SK-N-SH treated with all-trans-retinoic acid at 6 μM for 48 hours (cell line): ENCODE data around the gene AXIN1.

Source experiments
- ATAC-seq: fragments of 200-7000 bp; cut with Tn5 transposase; 3 replicates; pipeline ENCODE4 v1.9.1; 2020; ENCODE audit warnings: mild to moderate bottlenecking, moderate library complexity
- ARNTL ChIP-seq: fragments of 450-650 bp; formaldehyde crosslinking; IDR thresholded peaks from 2 replicates; pipeline ENCODE4 v1.5.0; 2020; ENCODE audit warnings: low read depth, mild to moderate bottlenecking, moderate library complexity, borderline replicate concordance
- BACH2 ChIP-seq: fragments of 250-450 bp; sonication (Bioruptor Pico); IDR thresholded peaks from 2 replicates; pipeline ENCODE4 v1.9.0; 2021; ENCODE audit warnings: mild to moderate bottlenecking, borderline replicate concordance
- CSDC2 ChIP-seq: fragments of 250-450 bp; sonication (Bioruptor Pico); IDR thresholded peaks from 2 replicates; pipeline ENCODE4 v1.5.0; 2020; ENCODE audit warnings: mild to moderate bottlenecking, moderate library complexity
- ESRRG ChIP-seq: fragments of 250-450 bp; sonication (Bioruptor Pico); IDR thresholded peaks from 2 replicates; pipeline ENCODE4 v1.6.1; 2021; ENCODE audit warnings: mild to moderate bottlenecking
- GLIS3 ChIP-seq: fragments of 250-450 bp; sonication (Bioruptor Pico); IDR thresholded peaks from 2 replicates; pipeline ENCODE4 v1.5.0; 2020; ENCODE audit warnings: mild to moderate bottlenecking, moderate library complexity
- ISL1 ChIP-seq: fragments of 250-450 bp; sonication (Bioruptor Pico); IDR thresholded peaks from 2 replicates; pipeline ENCODE4 v2.1.2; 2022; ENCODE audit warnings: mild to moderate bottlenecking, moderate library complexity
- PPARA ChIP-seq: fragments of 250-450 bp; sonication (Bioruptor Pico); IDR thresholded peaks from 2 replicates; pipeline ENCODE4 v1.5.0; 2020; ENCODE audit warnings: mild to moderate bottlenecking, borderline replicate concordance
- RARB ChIP-seq: fragments of 250-450 bp; sonication (Bioruptor Pico); IDR thresholded peaks from 2 replicates; pipeline ENCODE4 v1.8.0; 2021; ENCODE audit warnings: mild to moderate bottlenecking, moderate library complexity
- SNAI2 ChIP-seq: fragments of 250-450 bp; sonication (Bioruptor Pico); IDR thresholded peaks from 2 replicates; pipeline ENCODE4 v1.5.0; 2020; ENCODE audit warnings: mild to moderate bottlenecking, moderate library complexity
- TCF4 ChIP-seq: fragments of 250-450 bp; sonication (Bioruptor Pico); IDR thresholded peaks from 2 replicates; pipeline ENCODE4 v1.8.0; 2021; ENCODE audit warnings: mild to moderate bottlenecking, moderate library complexity, borderline replicate concordance
- TOX ChIP-seq: fragments of 250-450 bp; sonication (Bioruptor Pico); IDR thresholded peaks from 2 replicates; pipeline ENCODE4 v1.8.0; 2021; ENCODE audit warnings: mild to moderate bottlenecking, moderate library complexity, borderline replicate concordance
- ZC3H10 ChIP-seq: fragments of 250-450 bp; sonication (Bioruptor Pico); IDR thresholded peaks from 2 replicates; pipeline ENCODE4 v1.5.1; 2021; ENCODE audit warnings: mild to moderate bottlenecking, moderate library complexity
- ZFP30 ChIP-seq: fragments of 450-650 bp; formaldehyde crosslinking; IDR thresholded peaks from 2 replicates; pipeline ENCODE4 v1.5.0; 2022; ENCODE audit warnings: mild to moderate bottlenecking, moderate library complexity
- ZNF565 ChIP-seq: fragments of 450-650 bp; formaldehyde crosslinking; conservative IDR thresholded peaks from 2 replicates; pipeline ENCODE4 v1.5.0; 2020; ENCODE audit warnings: low read depth, mild to moderate bottlenecking, moderate library complexity
- ZNF70 ChIP-seq: fragments of 450-650 bp; formaldehyde crosslinking; IDR thresholded peaks from 2 replicates; pipeline ENCODE4 v1.5.0; 2020; ENCODE audit warnings: mild to moderate bottlenecking, moderate library complexity
- ZNF8 ChIP-seq: fragments of 450-650 bp; formaldehyde crosslinking; IDR thresholded peaks from 2 replicates; pipeline ENCODE4 v1.5.0; 2020; ENCODE audit warnings: mild to moderate bottlenecking, moderate library complexity
- TF ChIP-seq, protein P1 (sequence below): fragments of 250-450 bp; sonication (Bioruptor Pico); IDR thresholded peaks from 2 replicates; pipeline ENCODE4 v1.5.0; 2020; ENCODE audit warnings: mild to moderate bottlenecking, moderate library complexity
- TF ChIP-seq, protein P2 (sequence below): fragments of 250-450 bp; sonication (Bioruptor Pico); IDR thresholded peaks from 2 replicates; pipeline ENCODE4 v1.5.1; 2020; ENCODE audit warnings: low read depth, mild to moderate bottlenecking, moderate library complexity
- TF ChIP-seq, protein P3 (sequence below): fragments of 250-450 bp; sonication (Bioruptor Pico); IDR thresholded peaks from 2 replicates; pipeline ENCODE4 v1.8.0; 2021; ENCODE audit warnings: low read depth, mild to moderate bottlenecking, moderate library complexity, borderline replicate concordance
- TF ChIP-seq, protein P4 (sequence below): fragments of 250-450 bp; sonication (Bioruptor Pico); IDR thresholded peaks from 2 replicates; pipeline ENCODE4 v1.5.1; 2021; ENCODE audit warnings: mild to moderate bottlenecking, moderate library complexity
- TF ChIP-seq, protein P5 (sequence below): fragments of 250-450 bp; sonication (Bioruptor Pico); IDR thresholded peaks from 2 replicates; pipeline ENCODE4 v1.8.0; 2020; ENCODE audit warnings: mild to moderate bottlenecking, moderate library complexity, borderline replicate concordance

Gene AXIN1

DNA sequence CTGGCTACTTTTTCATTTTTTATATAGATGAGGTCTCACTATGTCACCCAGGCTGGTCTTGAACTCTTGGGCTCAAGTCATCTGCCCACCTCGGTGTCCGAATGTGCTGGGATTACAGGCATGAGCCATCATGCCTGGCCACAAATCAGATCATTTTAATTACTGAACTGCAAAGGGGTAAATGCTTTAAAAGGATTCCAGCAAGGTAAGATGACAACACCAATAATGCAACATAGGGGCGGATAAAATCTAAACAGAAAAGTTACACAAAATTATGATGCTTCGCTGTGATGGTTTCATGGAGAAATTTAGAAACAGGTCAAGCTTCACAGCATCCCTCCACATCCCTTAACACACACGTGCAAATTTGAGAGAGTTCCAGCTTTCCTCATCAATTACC lies 32.3 kb downstream of the AXIN1 start:
- no peak for ATAC-seq
- TF ChIP-seq TCF4 (CRISPR knock-in tag), result no peak
- TF ChIP-seq, protein P1, sequence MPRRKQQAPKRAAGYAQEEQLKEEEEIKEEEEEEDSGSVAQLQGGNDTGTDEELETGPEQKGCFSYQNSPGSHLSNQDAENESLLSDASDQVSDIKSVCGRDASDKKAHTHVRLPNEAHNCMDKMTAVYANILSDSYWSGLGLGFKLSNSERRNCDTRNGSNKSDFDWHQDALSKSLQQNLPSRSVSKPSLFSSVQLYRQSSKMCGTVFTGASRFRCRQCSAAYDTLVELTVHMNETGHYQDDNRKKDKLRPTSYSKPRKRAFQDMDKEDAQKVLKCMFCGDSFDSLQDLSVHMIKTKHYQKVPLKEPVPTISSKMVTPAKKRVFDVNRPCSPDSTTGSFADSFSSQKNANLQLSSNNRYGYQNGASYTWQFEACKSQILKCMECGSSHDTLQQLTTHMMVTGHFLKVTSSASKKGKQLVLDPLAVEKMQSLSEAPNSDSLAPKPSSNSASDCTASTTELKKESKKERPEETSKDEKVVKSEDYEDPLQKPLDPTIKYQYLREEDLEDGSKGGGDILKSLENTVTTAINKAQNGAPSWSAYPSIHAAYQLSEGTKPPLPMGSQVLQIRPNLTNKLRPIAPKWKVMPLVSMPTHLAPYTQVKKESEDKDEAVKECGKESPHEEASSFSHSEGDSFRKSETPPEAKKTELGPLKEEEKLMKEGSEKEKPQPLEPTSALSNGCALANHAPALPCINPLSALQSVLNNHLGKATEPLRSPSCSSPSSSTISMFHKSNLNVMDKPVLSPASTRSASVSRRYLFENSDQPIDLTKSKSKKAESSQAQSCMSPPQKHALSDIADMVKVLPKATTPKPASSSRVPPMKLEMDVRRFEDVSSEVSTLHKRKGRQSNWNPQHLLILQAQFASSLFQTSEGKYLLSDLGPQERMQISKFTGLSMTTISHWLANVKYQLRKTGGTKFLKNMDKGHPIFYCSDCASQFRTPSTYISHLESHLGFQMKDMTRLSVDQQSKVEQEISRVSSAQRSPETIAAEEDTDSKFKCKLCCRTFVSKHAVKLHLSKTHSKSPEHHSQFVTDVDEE (CRISPR knock-in tag), result no peak
- TF ChIP-seq, protein P2, sequence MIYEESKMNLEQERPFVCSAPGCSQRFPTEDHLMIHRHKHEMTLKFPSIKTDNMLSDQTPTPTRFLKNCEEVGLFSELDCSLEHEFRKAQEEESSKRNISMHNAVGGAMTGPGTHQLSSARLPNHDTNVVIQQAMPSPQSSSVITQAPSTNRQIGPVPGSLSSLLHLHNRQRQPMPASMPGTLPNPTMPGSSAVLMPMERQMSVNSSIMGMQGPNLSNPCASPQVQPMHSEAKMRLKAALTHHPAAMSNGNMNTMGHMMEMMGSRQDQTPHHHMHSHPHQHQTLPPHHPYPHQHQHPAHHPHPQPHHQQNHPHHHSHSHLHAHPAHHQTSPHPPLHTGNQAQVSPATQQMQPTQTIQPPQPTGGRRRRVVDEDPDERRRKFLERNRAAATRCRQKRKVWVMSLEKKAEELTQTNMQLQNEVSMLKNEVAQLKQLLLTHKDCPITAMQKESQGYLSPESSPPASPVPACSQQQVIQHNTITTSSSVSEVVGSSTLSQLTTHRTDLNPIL (CRISPR knock-in tag), result no peak

DNA sequence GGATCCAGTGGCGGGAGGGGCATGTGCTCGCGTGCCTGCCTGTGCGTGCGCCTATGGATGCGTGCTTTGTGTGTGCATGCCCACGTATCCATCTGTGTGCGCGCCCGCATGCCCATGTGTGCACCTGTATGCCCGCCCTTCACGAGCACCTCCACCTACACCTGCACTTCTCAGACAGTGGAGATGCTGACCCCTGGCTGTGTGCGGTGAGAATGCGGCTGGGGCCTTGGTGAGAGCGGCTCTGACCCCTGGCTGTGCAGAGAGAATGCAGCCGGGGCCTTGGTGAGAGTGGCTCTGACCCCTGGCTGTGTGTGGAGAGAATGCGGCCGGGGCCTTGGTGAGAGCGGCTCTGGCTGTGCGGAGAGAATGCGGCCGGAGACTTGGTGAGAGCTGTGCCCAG lies 33.9 kb downstream of the AXIN1 start:
- peak; percentile 39; the same call in 2 of the 3 replicates for ATAC-seq
- TF ChIP-seq, protein P2 (CRISPR knock-in tag), result no peak
- TF ChIP-seq ZC3H10 (CRISPR knock-in tag), result no peak
- TF ChIP-seq, protein P3, sequence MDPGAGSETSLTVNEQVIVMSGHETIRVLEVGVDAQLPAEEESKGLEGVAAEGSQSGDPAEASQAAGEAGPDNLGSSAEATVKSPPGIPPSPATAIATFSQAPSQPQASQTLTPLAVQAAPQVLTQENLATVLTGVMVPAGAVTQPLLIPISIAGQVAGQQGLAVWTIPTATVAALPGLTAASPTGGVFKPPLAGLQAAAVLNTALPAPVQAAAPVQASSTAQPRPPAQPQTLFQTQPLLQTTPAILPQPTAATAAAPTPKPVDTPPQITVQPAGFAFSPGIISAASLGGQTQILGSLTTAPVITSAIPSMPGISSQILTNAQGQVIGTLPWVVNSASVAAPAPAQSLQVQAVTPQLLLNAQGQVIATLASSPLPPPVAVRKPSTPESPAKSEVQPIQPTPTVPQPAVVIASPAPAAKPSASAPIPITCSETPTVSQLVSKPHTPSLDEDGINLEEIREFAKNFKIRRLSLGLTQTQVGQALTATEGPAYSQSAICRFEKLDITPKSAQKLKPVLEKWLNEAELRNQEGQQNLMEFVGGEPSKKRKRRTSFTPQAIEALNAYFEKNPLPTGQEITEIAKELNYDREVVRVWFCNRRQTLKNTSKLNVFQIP (CRISPR knock-in tag), result no peak
- TF ChIP-seq BACH2 (CRISPR knock-in tag), result no peak
- TF ChIP-seq ISL1, result no peak
- TF ChIP-seq GLIS3 (CRISPR knock-in tag), result no peak
- no peak for TF ChIP-seq RARB
- no peak for TF ChIP-seq ZNF565 (CRISPR knock-in tag)
- TF ChIP-seq, protein P4, sequence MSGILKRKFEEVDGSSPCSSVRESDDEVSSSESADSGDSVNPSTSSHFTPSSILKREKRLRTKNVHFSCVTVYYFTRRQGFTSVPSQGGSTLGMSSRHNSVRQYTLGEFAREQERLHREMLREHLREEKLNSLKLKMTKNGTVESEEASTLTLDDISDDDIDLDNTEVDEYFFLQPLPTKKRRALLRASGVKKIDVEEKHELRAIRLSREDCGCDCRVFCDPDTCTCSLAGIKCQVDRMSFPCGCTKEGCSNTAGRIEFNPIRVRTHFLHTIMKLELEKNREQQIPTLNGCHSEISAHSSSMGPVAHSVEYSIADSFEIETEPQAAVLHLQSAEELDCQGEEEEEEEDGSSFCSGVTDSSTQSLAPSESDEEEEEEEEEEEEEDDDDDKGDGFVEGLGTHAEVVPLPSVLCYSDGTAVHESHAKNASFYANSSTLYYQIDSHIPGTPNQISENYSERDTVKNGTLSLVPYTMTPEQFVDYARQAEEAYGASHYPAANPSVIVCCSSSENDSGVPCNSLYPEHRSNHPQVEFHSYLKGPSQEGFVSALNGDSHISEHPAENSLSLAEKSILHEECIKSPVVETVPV (CRISPR knock-in tag), result no peak
- TF ChIP-seq PPARA, result no peak
- no peak for TF ChIP-seq TOX (CRISPR knock-in tag)
- TF ChIP-seq, protein P5, sequence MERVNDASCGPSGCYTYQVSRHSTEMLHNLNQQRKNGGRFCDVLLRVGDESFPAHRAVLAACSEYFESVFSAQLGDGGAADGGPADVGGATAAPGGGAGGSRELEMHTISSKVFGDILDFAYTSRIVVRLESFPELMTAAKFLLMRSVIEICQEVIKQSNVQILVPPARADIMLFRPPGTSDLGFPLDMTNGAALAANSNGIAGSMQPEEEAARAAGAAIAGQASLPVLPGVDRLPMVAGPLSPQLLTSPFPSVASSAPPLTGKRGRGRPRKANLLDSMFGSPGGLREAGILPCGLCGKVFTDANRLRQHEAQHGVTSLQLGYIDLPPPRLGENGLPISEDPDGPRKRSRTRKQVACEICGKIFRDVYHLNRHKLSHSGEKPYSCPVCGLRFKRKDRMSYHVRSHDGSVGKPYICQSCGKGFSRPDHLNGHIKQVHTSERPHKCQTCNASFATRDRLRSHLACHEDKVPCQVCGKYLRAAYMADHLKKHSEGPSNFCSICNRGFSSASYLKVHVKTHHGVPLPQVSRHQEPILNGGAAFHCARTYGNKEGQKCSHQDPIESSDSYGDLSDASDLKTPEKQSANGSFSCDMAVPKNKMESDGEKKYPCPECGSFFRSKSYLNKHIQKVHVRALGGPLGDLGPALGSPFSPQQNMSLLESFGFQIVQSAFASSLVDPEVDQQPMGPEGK (CRISPR knock-in tag), result no peak
- no peak for TF ChIP-seq TCF4 (CRISPR knock-in tag)
- TF ChIP-seq ESRRG (CRISPR knock-in tag), result no peak
- TF ChIP-seq ZNF70 (CRISPR knock-in tag), result no peak

DNA sequence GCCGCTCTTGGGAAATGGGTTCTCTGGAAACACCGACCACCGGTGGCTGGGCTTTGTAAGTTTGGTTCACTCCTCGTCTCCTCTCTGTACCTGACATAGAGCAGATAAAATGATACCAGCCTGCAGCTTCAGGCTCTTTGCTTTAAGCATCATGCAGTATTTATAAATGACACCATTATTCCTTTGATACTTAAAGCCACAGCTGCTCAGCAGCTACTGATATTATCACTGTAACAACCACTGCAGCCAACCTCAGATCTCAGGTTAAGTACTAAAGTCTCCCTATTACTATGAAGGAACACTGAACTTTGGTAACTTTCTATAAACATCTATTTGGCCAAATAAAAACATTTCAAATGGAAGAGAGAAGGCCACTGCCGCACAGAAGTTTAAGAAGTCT lies 34.9 kb downstream of the AXIN1 start:
- no peak for ATAC-seq
- TF ChIP-seq, protein P5 (CRISPR knock-in tag), result no peak
- TF ChIP-seq, protein P4 (CRISPR knock-in tag), result no peak
- no peak for TF ChIP-seq ZNF8 (CRISPR knock-in tag)
- TF ChIP-seq TOX (CRISPR knock-in tag), result no peak
- no peak for TF ChIP-seq ARNTL
- TF ChIP-seq ZNF565 (CRISPR knock-in tag), result no peak
- no peak for TF ChIP-seq CSDC2 (CRISPR knock-in tag)
- no peak for TF ChIP-seq ZC3H10 (CRISPR knock-in tag)
- TF ChIP-seq ZFP30, result no peak
- TF ChIP-seq ZNF70 (CRISPR knock-in tag), result no peak
- TF ChIP-seq PPARA, result no peak
- no peak for TF ChIP-seq ISL1
- no peak for TF ChIP-seq SNAI2 (CRISPR knock-in tag)
